ENCODE measurements around the gene PRSS21. TPM values are rescaled to one million over a fixed set of nuclear protein-coding genes. Genes with fewer than 3 reads are reported as not detected.
A peak's percentile ranks its signal among the peaks of the same experiment; 100 is the strongest.

Gene PRSS21
- total RNA-seq, 2 experiments from 2014 or later = 6.0 to 10.3 TPM

- H3K27me3 Mint-ChIP-seq = peaks cover 4% of the 10 kb centered on the region
- H3K4me3 Mint-ChIP-seq = no peak overlapping the region
- H3K27ac Mint-ChIP-seq = no peak overlapping the region
- peaks cover 2% of the 10 kb centered on the region for H3K9me3 Mint-ChIP-seq (ENCODE audit: low read depth)
- CTCF ChIA-PET = no interaction called here
- ATAC-seq (no peak), DNase-seq (no peak)
- no peaks in the 10 kb centered on the region for H3K36me3 Mint-ChIP-seq
- H3K4me1 Mint-ChIP-seq = peaks cover 2% of the 10 kb centered on the region
Measured at GRCh38 chr16:2827831-2828520, 10.9 kb downstream of the PRSS21 start.

GRCh38 chr16:2828521-2828840 is 11.4 kb downstream of the PRSS21 start:
- no peak overlapping the region for H3K27ac Mint-ChIP-seq
- H3K36me3 Mint-ChIP-seq = no peaks in the 10 kb centered on the region
- DNase-seq (no peak), ATAC-seq (no peak)
- H3K4me1 Mint-ChIP-seq = peaks cover 2% of the 10 kb centered on the region
- H3K9me3 Mint-ChIP-seq (ENCODE audit: low read depth) = peaks cover 2% of the 10 kb centered on the region
- H3K27me3 Mint-ChIP-seq = peaks cover 4% of the 10 kb centered on the region
- CTCF ChIA-PET = no interaction called here
- no peak overlapping the region for H3K4me3 Mint-ChIP-seq

DNA sequence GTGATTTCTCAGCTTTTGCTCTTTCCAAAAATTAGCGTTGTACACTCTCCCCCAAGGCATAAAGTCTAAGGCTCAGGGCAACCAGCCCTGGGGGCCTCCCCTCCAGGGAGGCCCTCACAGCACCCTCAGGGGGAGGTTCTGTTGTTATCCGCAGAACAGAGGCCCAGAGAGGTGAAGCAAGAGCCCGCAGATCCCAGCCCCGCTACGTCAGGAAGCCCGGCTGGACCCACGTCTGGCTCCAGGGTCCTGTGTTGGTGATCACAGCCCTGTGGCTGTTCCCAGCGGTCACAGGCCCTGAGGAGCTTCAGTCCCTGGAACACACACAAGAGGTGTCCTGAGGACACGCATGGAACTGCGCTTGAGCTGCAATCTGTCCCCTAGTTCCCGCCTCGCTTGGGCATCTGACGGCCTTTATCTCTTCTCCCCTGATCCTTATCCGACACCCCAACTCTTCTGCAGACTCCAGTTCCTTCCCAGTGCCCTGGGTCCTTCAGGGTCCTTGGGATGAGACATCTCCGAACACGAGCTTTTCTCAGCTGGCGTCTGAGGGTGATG is 11.9 kb downstream of the PRSS21 start:
- Mint-ChIP-seq H3K4me1 (peaks cover 2% of the 10 kb centered on the region), H3K9me3 (ENCODE audit: low read depth) (peaks cover 2% of the 10 kb centered on the region), H3K36me3 (no peaks in the 10 kb centered on the region), H3K27ac (no peak overlapping the region), H3K4me3 (no peak overlapping the region), H3K27me3 (peaks cover 6% of the 10 kb centered on the region)
- DNase-seq (no peak), ATAC-seq (no peak)
- CTCF ChIA-PET = no interaction called here

GRCh38 chr16:2829501-2830354 is 12.7 kb downstream of the PRSS21 start, which contains the start of gene ZG16B:
ZG16B (plus strand) TSS chr16:2830303; CDS start chr16:2830442, 139 bp downstream.
- Mint-ChIP-seq H3K27me3 (peaks cover 6% of the 10 kb centered on the region), H3K9me3 (ENCODE audit: low read depth) (peaks cover 2% of the 10 kb centered on the region), H3K36me3 (no peaks in the 10 kb centered on the region), H3K4me1 (peaks cover 2% of the 10 kb centered on the region), H3K4me3 (no peak within 1 kb of the TSS), H3K27ac (no peak within 1 kb of the TSS)
- ATAC-seq (peak; percentile 53), DNase-seq (no peak)
- CTCF ChIA-PET = no interaction called here

- Mint-ChIP-seq H3K27ac (no peak overlapping the region), H3K4me3 (no peak overlapping the region), H3K27me3 (peaks cover 7% of the 10 kb centered on the region), H3K9me3 (ENCODE audit: low read depth) (peaks cover 2% of the 10 kb centered on the region), H3K36me3 (no peaks in the 10 kb centered on the region), H3K4me1 (peaks cover 2% of the 10 kb centered on the region)
- DNase-seq (no peak), ATAC-seq (no peak)
- CTCF ChIA-PET = no interaction called here
Measured at GRCh38 chr16:2830355-2830695, 13.3 kb downstream of the PRSS21 start.

DNA sequence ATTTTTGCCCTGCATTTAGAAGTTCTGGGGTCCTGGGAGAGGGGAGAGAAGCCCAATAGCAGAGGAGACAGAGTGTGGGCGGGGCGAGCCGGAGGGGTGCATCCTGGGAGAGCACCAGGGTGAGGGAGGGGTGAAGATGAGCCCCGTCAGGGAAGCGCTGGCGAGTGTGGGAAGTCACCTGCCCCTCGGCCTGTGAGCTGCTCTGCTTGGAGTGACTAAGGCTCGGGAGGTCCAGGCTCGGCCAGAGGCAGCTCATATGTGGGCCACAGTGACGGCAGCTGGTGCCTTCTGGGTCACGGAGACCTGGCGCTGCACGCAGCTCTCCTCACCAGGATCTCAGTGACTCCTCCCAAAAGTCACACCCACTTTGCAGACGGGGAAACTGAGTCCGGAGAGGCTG is 14.2 kb downstream of the PRSS21 start:
- ATAC-seq (no peak), DNase-seq (no peak)
- peaks cover 9% of the 10 kb centered on the region for H3K27me3 Mint-ChIP-seq
- peaks cover 2% of the 10 kb centered on the region for H3K4me1 Mint-ChIP-seq
- H3K27ac Mint-ChIP-seq = no peak overlapping the region
- H3K36me3 Mint-ChIP-seq = no peaks in the 10 kb centered on the region
- peaks cover 2% of the 10 kb centered on the region for H3K9me3 Mint-ChIP-seq (ENCODE audit: low read depth)
- CTCF ChIA-PET = no interaction called here
- H3K4me3 Mint-ChIP-seq = no peak overlapping the region

GRCh38 chr16:2833776-2834175 is 16.7 kb downstream of the PRSS21 start:
- H3K36me3 Mint-ChIP-seq = no peaks in the 10 kb centered on the region
- H3K4me3 Mint-ChIP-seq = no peak overlapping the region
- peaks cover 2% of the 10 kb centered on the region for H3K9me3 Mint-ChIP-seq (ENCODE audit: low read depth)
- H3K27me3 Mint-ChIP-seq = peaks cover 11% of the 10 kb centered on the region
- ATAC-seq (no peak), DNase-seq (no peak)
- no peak overlapping the region for H3K27ac Mint-ChIP-seq
- H3K4me1 Mint-ChIP-seq = peaks cover 2% of the 10 kb centered on the region
- CTCF ChIA-PET = no interaction called here

DNA sequence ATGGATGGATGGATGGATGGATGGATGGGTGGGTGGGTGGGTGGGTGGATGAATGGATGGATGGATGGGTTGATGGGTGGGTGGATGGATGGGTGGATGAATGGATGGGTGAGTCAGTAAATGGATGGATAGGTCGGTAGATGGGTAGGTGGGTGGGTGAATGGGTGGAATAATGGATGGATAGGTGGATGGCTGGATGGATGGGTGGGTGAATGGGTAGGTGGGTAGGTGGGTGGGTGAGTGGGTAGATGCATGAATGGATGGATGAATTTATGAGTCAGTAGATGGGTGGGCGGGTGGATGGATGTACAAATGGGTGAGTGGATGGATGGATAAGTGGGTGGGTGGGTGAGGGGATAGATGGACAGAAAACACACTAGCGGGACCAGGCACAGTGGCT is 17.9 kb downstream of the PRSS21 start:
- CTCF ChIA-PET = no interaction called here
- Mint-ChIP-seq H3K9me3 (ENCODE audit: low read depth) (peaks cover 2% of the 10 kb centered on the region), H3K27ac (no peak overlapping the region), H3K27me3 (peaks cover 11% of the 10 kb centered on the region), H3K4me3 (no peak overlapping the region), H3K4me1 (peaks cover 4% of the 10 kb centered on the region), H3K36me3 (no peaks in the 10 kb centered on the region)
- no peak for DNase-seq
- no peak for ATAC-seq

DNA sequence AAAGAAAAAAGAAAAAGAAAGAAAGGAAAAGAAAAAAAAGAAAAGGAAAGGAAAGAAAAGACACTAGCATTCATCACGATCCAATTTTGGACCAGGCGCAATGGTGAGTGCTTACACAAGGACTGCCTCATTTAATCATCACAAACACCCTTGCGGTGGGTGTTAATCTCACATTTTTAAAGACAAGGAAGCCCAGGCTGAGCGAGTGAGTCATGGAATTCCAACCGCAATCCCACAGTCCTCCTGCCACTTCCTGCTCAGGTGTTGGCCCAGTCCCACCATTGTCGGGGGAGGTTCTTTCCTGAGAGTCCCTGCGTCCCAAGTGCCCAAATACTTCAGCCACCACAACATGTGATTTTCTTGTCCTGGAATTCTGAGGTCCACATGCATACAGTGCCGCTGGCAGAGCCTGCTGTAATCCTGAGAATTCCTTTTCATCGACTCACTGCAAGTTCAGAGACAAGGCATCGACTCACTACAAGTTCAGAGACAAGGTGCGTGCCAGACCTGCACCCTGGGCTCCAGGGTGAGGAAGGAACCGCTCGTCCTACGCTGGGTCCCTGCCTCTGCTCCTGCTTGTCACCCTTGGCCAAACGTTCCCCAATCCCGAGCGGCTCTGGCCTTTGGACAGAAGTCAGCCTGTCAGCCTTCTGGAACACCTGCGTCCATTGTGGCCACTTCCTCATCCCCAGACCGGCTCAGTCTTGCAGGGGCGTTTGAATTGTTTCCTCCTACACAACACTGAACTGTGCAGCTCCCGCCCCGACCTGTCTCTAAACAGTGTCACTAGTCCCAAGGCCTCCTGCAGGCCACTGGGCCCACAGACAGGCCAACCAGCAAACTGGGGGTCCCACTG is 18.8 kb downstream of the PRSS21 start:
- Mint-ChIP-seq H3K36me3 (no peaks in the 10 kb centered on the region), H3K9me3 (ENCODE audit: low read depth) (peaks cover 2% of the 10 kb centered on the region), H3K27me3 (peaks cover 11% of the 10 kb centered on the region), H3K4me1 (peaks cover 5% of the 10 kb centered on the region), H3K27ac (no peak overlapping the region), H3K4me3 (no peak overlapping the region)
- no peak for DNase-seq
- no peak for ATAC-seq
- CTCF ChIA-PET = no interaction called here

DNA sequence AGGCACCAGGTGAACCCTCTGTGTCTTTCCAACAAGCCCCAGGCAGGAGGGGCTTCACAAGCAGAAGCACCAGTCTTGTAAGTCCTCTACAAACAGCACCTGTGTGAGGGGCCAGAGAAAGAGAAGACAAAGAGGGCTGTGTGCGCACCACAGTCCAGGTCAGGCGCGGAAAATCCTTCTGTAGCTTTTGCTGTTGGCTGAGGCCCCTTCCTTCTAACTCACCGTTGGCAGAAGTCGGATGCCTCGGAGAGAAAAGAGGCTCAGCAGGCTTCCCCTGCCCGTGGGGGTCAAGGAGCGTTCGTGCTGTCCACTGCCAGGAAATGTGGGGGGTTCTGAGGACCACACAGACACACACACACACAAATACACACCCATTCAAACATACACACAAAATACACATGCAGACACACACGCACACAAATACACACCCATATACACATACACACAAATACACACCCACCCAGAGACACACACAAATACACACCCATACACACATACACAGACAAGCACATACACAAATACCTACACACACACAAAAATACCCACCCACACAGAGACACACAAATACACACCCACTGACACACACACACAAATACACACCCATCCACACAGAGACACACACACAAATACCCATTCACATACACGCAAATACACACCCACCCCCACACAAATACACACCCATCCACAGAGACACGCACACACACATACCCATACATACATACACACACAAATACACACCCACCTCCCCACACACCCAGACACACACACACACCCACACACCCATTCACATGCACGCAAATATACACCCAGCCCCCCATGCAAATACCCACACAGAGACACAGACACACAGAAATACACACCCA is 19.8 kb downstream of the PRSS21 start:
- H3K27me3 Mint-ChIP-seq = peaks cover 11% of the 10 kb centered on the region
- no peaks in the 10 kb centered on the region for H3K36me3 Mint-ChIP-seq
- CTCF ChIA-PET = no interaction called here
- H3K4me3 Mint-ChIP-seq = no peak overlapping the region
- peaks cover 2% of the 10 kb centered on the region for H3K9me3 Mint-ChIP-seq (ENCODE audit: low read depth)
- no peak overlapping the region for H3K27ac Mint-ChIP-seq
- DNase-seq (no peak), ATAC-seq (no peak)
- peaks cover 11% of the 10 kb centered on the region for H3K4me1 Mint-ChIP-seq

DNA sequence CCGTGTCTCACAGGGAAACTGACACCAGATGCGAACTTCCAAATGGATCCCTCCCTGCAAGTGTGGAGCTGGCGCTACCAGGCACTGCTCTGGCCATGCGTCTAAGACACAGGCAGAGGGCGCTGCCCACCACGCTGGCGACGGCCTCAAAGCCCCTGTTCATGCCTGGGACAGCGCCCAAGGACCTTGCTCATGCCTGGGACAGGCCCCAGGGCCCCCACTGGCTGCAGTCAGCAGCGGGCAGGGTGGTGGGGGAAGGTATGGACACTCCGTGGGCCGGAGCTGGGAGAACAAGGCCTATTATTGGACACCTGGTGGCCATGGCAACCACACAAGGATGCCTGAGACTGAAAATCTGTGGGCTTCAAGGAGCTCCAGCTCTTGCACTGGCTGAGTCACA is 21.9 kb downstream of the PRSS21 start:
- DNase-seq (peak; percentile 74), ATAC-seq (peak; percentile 82)
- CTCF ChIA-PET = interaction anchor here (0.6 to 3.8 kb wide), 23 partner anchors 9 to 304 kb away, joined by 3 to 94 read pairs (median 5); partner anchors contain the start of genes FLYWCH1, FLYWCH2 and PRSS21
- no peaks in the 10 kb centered on the region for H3K9me3 Mint-ChIP-seq (ENCODE audit: low read depth)
- H3K27me3 Mint-ChIP-seq = peaks cover 5% of the 10 kb centered on the region
- no peak overlapping the region for H3K27ac Mint-ChIP-seq
- no peak overlapping the region for H3K4me3 Mint-ChIP-seq
- peaks cover 24% of the 10 kb centered on the region for H3K4me1 Mint-ChIP-seq
- peaks cover 2% of the 10 kb centered on the region for H3K36me3 Mint-ChIP-seq

DNA sequence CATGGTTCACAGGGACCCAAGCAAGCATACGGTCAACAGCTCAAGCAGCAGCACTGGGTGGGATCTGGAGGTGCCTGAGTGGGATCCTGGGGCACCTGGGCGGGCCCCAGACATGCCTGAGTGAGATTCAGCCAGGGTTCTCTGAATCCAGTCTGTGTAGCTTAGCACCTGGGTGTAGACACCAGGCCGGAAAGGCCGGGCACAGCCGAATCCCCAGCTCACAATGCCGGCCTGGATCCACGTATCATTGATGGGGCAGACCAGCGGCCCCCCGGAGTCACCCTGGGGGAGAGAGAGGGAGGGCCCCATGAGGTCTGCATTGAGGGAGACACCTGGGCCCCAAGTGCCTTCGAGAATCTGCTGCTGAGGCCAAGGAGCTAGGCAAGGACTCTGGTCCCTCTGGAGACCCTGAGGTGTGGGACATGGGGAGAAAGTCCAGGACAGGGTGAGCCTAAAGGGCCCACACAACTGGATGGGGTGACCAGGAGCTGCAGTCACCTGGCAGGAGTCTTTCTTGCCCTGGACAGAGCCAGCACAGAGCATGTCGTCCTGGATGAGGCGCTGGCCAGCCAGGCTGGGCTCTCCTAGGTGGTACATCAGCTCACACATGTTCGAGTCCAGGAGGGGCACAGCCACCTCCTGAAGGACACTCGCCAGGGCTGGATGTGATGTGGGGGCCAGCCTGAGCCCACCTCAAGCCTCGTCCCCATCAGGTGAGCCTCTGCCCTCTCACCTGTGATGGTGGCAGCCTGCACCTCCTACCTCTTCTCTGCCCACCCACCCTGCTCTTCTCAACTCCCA is 22.8 kb downstream of the PRSS21 start:
- Mint-ChIP-seq H3K27me3 (peaks cover 5% of the 10 kb centered on the region), H3K4me1 (peaks cover 25% of the 10 kb centered on the region), H3K27ac (no peak overlapping the region), H3K36me3 (peaks cover 2% of the 10 kb centered on the region), H3K4me3 (no peak overlapping the region), H3K9me3 (ENCODE audit: low read depth) (no peaks in the 10 kb centered on the region)
- ATAC-seq (no peak), DNase-seq (no peak)
- CTCF ChIA-PET = interaction anchor here (0.6 to 3.8 kb wide), 20 partner anchors 8 to 130 kb away, joined by 3 to 94 read pairs (median 6); partner anchors contain the start of genes FLYWCH1, FLYWCH2 and PAQR4

Measured in activated CD8-positive, alpha-beta memory T cell treated with anti-CD3 and anti-CD28 coated beads, Interleukin-2, amount 10 ng/mL, durations not matched to agents 7 days and 5 days (primary cell).